ENCODE measurements around the gene FAM174C.

Gene FAM174C

DNA sequence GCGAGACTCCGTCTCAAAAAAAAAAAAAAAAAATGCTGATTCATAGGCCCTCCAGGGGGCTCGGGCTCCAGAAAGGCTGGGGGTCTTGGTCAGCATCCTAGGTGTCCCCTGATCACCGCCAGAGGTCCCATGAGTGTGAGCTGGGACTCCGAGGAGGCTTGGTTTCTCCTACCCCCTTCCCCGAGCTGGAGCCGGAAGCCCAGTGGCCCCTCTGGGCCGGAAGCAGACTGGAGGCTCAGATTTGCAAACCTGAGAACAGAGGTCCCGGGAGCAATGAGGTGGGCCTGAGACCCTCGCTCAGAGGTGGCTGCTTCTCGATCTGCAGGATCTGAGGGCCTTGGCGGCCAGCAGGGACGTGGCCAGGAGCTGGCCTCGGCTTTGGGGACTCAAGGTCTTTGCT is 51.8 kb downstream of the FAM174C start:
- no peak for DNase-seq

All from NCI-H82 (cell line).